GM21390 (cell line): ENCODE data around the gene GJA3.

Experiments used
- ATAC-seq: cut with Tn5 transposase; IDR thresholded peaks from one replicate; pipeline ENCODE4 v1.9.1; 2021; ENCODE audit not compliant: unreplicated experiment

Gene GJA3

GRCh38 chr13:20093951-20094350 lies 66.9 kb downstream of the GJA3 start:
- ATAC-seq: no peak

GRCh38 chr13:20090349-20090748 lies 70.5 kb downstream of the GJA3 start:
- ATAC-seq: no peak
